ENCODE results near the gene OR2W3. TPM values are rescaled to one million over a fixed set of nuclear protein-coding genes. Genes with fewer than 3 reads are reported as not detected.

The OR2W3 gene
- total RNA-seq, 1 experiment from 2014 or later = not detected

GRCh38 chr1:247848346-247848745 is 47.0 kb upstream of the OR2W3 start:
- Mint-ChIP-seq H3K4me3 (no peak overlapping the region), H3K36me3 (ENCODE audit: insufficient read depth in 1 of 3, low read depth in 3 of 3) (peaks cover 0 to 2% (median 0%) of the 10 kb centered on the region in 3 experiments; a peak in 3 of 7 replicates), H3K9me3 (peaks cover 21 to 35% of the 10 kb centered on the region in 2 experiments), H3K27ac (no peak overlapping the region), H3K4me1 (0 out of 4 replicates have a peak, but pooled peaks cover 0 to 5% of the 10 kb centered on the region in 2 experiments), H3K27me3 (ENCODE audit: low read depth) (no peaks in the 10 kb centered on the region)
- no peak overlapping the region for H2BK5ac ChIP-seq (ENCODE audit: insufficient read length, low read length)
- no peak overlapping the region for H3K9ac ChIP-seq (ENCODE audit: extremely low read depth, insufficient read length, low read length)
- no peak overlapping the region for H3K27ac ChIP-seq (ENCODE audit: insufficient read length, low read depth, low read length)
- H3K18ac ChIP-seq (ENCODE audit: insufficient read length, low read depth, low read length) = no peak overlapping the region
- no peak overlapping the region for H3K4ac ChIP-seq (ENCODE audit: low read depth, low read length)
- no peak overlapping the region for H2AFZ ChIP-seq (ENCODE audit: low read length)
- H4K8ac ChIP-seq (replicated peaks; ENCODE audit: insufficient read length, low read depth, low read length) = no peak overlapping the region
- no peak overlapping the region for H4K5ac ChIP-seq (ENCODE audit: insufficient read length, low read depth, low read length)
- no peak overlapping the region for H3K4me2 ChIP-seq (ENCODE audit: insufficient read depth, insufficient read length, low read length)
- H3K27me3 ChIP-seq (ENCODE audit: insufficient read depth, low read length) = no peaks in the 10 kb centered on the region
- H2BK20ac ChIP-seq (ENCODE audit: low read depth, low read length, poor library complexity, severe bottlenecking) = no peak overlapping the region
- H3K79me1 ChIP-seq (ENCODE audit: insufficient read depth, low read depth, low read length, poor library complexity, severe bottlenecking) = no peaks in the 10 kb centered on the region
- H3K56ac ChIP-seq (ENCODE audit: insufficient read length, low read depth, low read length) = no peak overlapping the region
- no peaks in the 10 kb centered on the region for H3K23me2 ChIP-seq (ENCODE audit: insufficient read length, low read depth, low read length, poor library complexity, severe bottlenecking)
- no peak overlapping the region for H2AK5ac ChIP-seq (ENCODE audit: insufficient read length, low read length)
- no peak overlapping the region for H2BK15ac ChIP-seq (ENCODE audit: low read depth, low read length)
- no CpG with 5 or more reads among the region's 7 CpGs for WGBS (ENCODE audit: extremely low coverage, insufficient read length, low lambda C conversion rate)
- no peak overlapping the region for H2BK120ac ChIP-seq (ENCODE audit: low read depth, low read length, poor library complexity, severe bottlenecking)
- H3K9me3 ChIP-seq (ENCODE audit: control insufficient read depth, low read depth, low read length) = peaks cover 18% of the 10 kb centered on the region
- TF ChIP-seq, protein P1, sequence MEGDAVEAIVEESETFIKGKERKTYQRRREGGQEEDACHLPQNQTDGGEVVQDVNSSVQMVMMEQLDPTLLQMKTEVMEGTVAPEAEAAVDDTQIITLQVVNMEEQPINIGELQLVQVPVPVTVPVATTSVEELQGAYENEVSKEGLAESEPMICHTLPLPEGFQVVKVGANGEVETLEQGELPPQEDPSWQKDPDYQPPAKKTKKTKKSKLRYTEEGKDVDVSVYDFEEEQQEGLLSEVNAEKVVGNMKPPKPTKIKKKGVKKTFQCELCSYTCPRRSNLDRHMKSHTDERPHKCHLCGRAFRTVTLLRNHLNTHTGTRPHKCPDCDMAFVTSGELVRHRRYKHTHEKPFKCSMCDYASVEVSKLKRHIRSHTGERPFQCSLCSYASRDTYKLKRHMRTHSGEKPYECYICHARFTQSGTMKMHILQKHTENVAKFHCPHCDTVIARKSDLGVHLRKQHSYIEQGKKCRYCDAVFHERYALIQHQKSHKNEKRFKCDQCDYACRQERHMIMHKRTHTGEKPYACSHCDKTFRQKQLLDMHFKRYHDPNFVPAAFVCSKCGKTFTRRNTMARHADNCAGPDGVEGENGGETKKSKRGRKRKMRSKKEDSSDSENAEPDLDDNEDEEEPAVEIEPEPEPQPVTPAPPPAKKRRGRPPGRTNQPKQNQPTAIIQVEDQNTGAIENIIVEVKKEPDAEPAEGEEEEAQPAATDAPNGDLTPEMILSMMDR (conservative IDR thresholded peaks at IDR 0.05) = no peak
- no peak overlapping the region for H2BK12ac ChIP-seq (ENCODE audit: insufficient read length, low read depth, low read length)
- H3K4me1 ChIP-seq (ENCODE audit: insufficient read depth, low read length) = no peaks in the 10 kb centered on the region
- DNase-seq = no peak
- H3K14ac ChIP-seq (ENCODE audit: insufficient read depth, low read length) = no peak overlapping the region
- no peaks in the 10 kb centered on the region for H4K20me1 ChIP-seq (ENCODE audit: control insufficient read depth, insufficient read depth, insufficient read length)
- no peak overlapping the region for H4K91ac ChIP-seq (ENCODE audit: insufficient read length, low read depth, low read length)
- H3K23ac ChIP-seq (ENCODE audit: insufficient read length, low read depth, low read length) = no peak overlapping the region
- no peaks in the 10 kb centered on the region for H3K79me2 ChIP-seq (ENCODE audit: insufficient read depth, low read length)
- H3T11ph ChIP-seq (ENCODE audit: low read length) = no peak overlapping the region

Data from H9 (cell line).